ENCODE data around the gene UNKL.

Gene UNKL

GRCh38 chr16:1453316-1453715 is 38.8 kb upstream of the UNKL start:
- no peak for TF ChIP-seq ZBTB7A (IDR thresholded peaks at IDR 0.05; ENCODE audit: low read depth)
- no peak for TF ChIP-seq REST (IDR thresholded peaks at IDR 0.05; ENCODE audit: low read depth)
- no peak for TF ChIP-seq CEBPB (IDR thresholded peaks at IDR 0.05)
- no peak for TF ChIP-seq EP300 (IDR thresholded peaks at IDR 0.05; ENCODE audit: borderline replicate concordance)
- no peak for TF ChIP-seq TCF12 (IDR thresholded peaks at IDR 0.05; ENCODE audit: low read depth)
- no peak for TF ChIP-seq FOXM1 (IDR thresholded peaks at IDR 0.05; ENCODE audit: borderline replicate concordance, low read depth)
- TF ChIP-seq RAD21 (IDR thresholded peaks at IDR 0.05; ENCODE audit: low read depth) = no peak
- TF ChIP-seq TEAD4 (IDR thresholded peaks at IDR 0.05) = no peak

- no peak for TF ChIP-seq FOXM1 (IDR thresholded peaks at IDR 0.05; ENCODE audit: borderline replicate concordance, low read depth)
- no peak for TF ChIP-seq EGR1 (IDR thresholded peaks at IDR 0.05)
- no peak for TF ChIP-seq YY1 (IDR thresholded peaks at IDR 0.05; ENCODE audit: low read depth)
- TF ChIP-seq REST (IDR thresholded peaks at IDR 0.05; ENCODE audit: low read depth) = no peak
- TF ChIP-seq CEBPB (IDR thresholded peaks at IDR 0.05) = no peak
- TF ChIP-seq TAF1 (IDR thresholded peaks at IDR 0.05; ENCODE audit: low read depth) = no peak
- no peak for TF ChIP-seq USF1 (IDR thresholded peaks at IDR 0.05)
Measured at GRCh38 chr16:1452530-1452929, 38.0 kb upstream of the UNKL start.

GRCh38 chr16:1451702-1452392 is 37.3 kb upstream of the UNKL start:
- TF ChIP-seq RAD21 (IDR thresholded peaks at IDR 0.05; ENCODE audit: low read depth) (no peak), TEAD4 (IDR thresholded peaks at IDR 0.05) (no peak), EP300 (IDR thresholded peaks at IDR 0.05; ENCODE audit: borderline replicate concordance) (no peak), TCF12 (IDR thresholded peaks at IDR 0.05; ENCODE audit: low read depth) (no peak), EGR1 (IDR thresholded peaks at IDR 0.05) (no peak)

- TF ChIP-seq CREB1 (IDR thresholded peaks at IDR 0.05; ENCODE audit: low read depth) = no peak
- no peak for TF ChIP-seq EP300 (IDR thresholded peaks at IDR 0.05; ENCODE audit: borderline replicate concordance)
- no peak for TF ChIP-seq ZBTB7A (IDR thresholded peaks at IDR 0.05; ENCODE audit: low read depth)
- no peak for TF ChIP-seq EGR1 (IDR thresholded peaks at IDR 0.05)
- TF ChIP-seq REST (IDR thresholded peaks at IDR 0.05; ENCODE audit: low read depth) = no peak
- no peak for TF ChIP-seq TCF12 (IDR thresholded peaks at IDR 0.05; ENCODE audit: low read depth)
- TF ChIP-seq TEAD4 (IDR thresholded peaks at IDR 0.05) = no peak
- TF ChIP-seq TAF1 (IDR thresholded peaks at IDR 0.05; ENCODE audit: low read depth) = no peak
- TF ChIP-seq RAD21 (IDR thresholded peaks at IDR 0.05; ENCODE audit: low read depth) = no peak
Measured at GRCh38 chr16:1450841-1451240, 36.3 kb upstream of the UNKL start.

GRCh38 chr16:1450218-1450617 is 35.7 kb upstream of the UNKL start:
- TF ChIP-seq ZBTB7A (IDR thresholded peaks at IDR 0.05; ENCODE audit: low read depth) (no peak), TEAD4 (IDR thresholded peaks at IDR 0.05) (no peak), REST (IDR thresholded peaks at IDR 0.05; ENCODE audit: low read depth) (no peak), CEBPB (IDR thresholded peaks at IDR 0.05) (no peak), YY1 (IDR thresholded peaks at IDR 0.05; ENCODE audit: low read depth) (no peak), FOXM1 (IDR thresholded peaks at IDR 0.05; ENCODE audit: borderline replicate concordance, low read depth) (no peak), TAF1 (IDR thresholded peaks at IDR 0.05; ENCODE audit: low read depth) (no peak), NFIC (IDR thresholded peaks at IDR 0.05) (no peak), EP300 (IDR thresholded peaks at IDR 0.05; ENCODE audit: borderline replicate concordance) (no peak), RAD21 (IDR thresholded peaks at IDR 0.05; ENCODE audit: low read depth) (no peak), USF1 (IDR thresholded peaks at IDR 0.05) (no peak), EGR1 (IDR thresholded peaks at IDR 0.05) (no peak), MAX (IDR thresholded peaks at IDR 0.05) (no peak), CREB1 (IDR thresholded peaks at IDR 0.05; ENCODE audit: low read depth) (no peak), TCF12 (IDR thresholded peaks at IDR 0.05; ENCODE audit: low read depth) (no peak)

All from Ishikawa (cell line).